Dedifferentiated amniotic fluid mesenchymal stem cell (primary cell): ENCODE measurements around the gene TTC7B.
"Not testable (repeated sequence)": the region's sequence is repeated elsewhere in the genome, so short reads cannot be mapped to it uniquely, and the experiment has no call there.

ENCODE experiments used
- DNase-seq: peaks from one replicate; pipeline ENCODE4 v3.0.0-alpha.2; 2016; ENCODE audit errors: extremely low spot score

TTC7B gene, protein sequence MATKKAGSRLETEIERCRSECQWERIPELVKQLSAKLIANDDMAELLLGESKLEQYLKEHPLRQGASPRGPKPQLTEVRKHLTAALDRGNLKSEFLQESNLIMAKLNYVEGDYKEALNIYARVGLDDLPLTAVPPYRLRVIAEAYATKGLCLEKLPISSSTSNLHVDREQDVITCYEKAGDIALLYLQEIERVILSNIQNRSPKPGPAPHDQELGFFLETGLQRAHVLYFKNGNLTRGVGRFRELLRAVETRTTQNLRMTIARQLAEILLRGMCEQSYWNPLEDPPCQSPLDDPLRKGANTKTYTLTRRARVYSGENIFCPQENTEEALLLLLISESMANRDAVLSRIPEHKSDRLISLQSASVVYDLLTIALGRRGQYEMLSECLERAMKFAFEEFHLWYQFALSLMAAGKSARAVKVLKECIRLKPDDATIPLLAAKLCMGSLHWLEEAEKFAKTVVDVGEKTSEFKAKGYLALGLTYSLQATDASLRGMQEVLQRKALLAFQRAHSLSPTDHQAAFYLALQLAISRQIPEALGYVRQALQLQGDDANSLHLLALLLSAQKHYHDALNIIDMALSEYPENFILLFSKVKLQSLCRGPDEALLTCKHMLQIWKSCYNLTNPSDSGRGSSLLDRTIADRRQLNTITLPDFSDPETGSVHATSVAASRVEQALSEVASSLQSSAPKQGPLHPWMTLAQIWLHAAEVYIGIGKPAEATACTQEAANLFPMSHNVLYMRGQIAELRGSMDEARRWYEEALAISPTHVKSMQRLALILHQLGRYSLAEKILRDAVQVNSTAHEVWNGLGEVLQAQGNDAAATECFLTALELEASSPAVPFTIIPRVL

DNA sequence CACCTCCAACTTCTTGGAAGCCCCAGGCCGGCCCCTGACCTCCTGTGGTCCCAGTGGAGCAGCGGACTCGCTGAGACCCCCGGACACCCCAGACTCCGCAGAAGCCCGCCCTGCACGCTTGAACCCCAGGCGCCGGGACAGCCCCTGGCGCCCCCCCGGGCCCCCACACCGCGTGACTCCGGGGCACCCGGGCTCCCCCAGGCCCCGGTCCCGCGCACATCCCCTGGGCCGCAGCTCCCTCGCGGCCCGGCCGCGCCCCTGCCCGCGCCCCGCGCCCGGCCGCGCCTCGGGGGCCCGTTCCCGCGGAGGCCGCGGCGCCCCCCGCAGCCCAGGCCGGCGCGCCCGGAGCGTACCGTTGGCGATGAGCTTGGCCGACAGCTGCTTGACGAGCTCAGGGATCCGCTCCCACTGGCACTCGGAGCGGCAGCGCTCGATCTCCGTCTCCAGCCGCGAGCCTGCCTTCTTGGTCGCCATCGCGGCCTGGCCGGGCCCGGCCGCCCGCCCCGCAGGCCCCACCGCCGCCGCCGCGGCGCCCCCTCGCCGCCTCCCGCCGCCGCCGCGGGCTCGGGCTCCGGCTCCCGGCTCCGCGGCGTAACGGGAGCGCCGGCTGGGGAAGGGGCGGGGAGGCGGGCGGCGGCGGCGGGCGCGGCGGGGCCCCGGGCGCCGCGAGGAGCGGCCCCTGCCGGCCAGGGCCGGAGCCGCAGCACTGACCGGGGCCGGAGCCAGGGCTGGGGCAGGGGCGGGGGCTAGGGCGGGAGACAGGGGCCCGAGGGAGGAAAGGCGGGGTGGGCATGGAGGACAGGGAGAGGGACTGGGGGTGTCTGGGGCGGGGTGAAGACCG is at the start of gene TTC7B:
TTC7B (minus strand) TSS at position 609 of the 841 bp plus-strand sequence; CDS start at position 474, 135 bp downstream.
- DNase-seq, result no peak

DNA sequence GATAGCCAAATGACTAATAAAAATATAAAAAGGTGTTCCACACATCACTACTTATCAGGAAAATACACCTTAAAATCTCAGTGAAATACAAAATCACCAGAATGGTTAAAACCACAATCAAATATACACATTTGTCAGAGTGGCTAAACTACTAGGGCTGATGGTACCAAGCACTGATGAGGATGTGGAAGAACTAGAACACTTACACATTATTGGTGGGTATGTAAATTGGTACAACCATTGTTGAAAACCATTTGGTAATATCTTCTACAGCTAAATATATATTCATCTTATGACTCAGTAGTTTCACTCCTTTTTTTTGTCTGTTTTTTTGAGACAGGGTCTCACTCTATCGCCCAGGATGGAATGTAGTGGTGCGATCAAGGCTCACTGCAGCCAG is 48.5 kb upstream of the TTC7B start:
- DNase-seq, result no peak

DNA sequence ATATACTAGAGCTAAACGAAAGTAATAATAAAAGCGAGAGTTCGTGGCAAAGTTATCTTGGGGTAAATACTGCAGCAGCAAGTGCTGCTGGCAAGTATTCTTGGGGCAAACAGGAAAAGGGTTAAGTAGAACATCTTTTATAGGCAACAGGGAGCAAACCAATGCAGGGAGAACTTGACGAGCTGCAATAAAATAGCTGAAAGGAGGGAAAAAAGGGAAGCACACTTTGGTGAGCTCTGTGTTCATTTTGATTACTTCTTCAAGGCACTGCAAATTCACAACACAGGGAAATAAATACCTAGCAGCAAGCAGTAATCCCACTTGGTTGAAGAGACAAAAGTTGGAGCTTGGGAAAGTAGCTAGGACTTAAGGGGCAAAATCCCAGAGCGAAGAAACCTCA is 42.3 kb upstream of the TTC7B start:
- no peak for DNase-seq

DNA sequence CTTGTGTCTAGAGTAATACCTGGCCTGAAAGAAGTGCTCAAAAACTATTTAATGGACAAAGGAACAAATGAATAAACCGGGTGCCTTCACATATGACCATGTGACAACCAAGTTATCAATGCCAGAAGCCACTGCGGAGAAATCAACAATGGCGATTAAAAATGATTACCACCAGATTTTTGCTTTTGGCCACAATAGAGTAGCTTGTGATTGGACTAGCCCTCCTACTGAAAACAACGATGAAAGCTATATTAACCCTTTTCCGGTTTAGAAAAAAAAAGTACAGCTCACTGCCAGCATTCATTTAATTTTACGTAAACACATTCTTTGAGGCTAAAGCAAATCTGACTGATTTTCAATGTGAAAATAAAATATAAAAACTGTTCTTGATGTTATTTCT is 41.6 kb upstream of the TTC7B start:
- DNase-seq, result no peak

DNA sequence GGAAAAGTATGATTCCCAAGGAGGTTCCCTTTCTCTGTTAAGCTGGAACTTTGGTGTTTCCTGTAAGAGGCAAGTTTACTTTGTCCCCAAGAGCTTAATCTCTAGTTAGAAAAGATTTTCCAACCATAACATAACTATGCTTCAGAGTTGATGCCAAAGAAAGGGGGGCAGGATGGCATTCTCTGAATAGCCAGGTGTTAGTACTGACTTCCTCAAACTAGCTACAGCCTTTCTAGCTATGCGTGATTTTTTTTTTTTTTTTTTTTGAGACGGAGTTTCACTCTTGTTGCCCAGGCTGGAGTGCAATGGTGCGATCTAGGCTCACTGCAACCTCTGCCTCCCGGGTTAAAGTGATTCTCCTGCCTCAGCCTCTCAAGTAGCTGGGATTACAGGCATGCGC is 39.9 kb upstream of the TTC7B start:
- DNase-seq, result not testable (repeated sequence)

DNA sequence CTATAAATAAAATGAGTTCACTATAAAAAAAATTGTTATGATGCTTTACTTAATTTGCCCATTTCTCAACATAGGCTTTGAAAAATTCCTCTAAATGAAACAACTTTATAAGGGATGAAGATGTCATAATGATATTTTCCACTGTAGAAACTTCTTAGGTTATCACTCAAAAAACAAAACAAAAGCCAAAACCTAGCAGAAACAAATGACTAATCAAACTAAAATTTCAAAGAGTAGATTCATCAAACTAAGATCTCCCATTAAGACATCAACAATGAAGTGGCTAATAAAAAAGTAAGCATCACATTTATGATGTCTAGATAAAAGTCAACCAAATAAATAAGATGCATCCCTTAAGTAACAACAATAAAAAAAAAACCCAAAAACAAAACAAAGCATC is 36.9 kb upstream of the TTC7B start:
- no peak for DNase-seq

DNA sequence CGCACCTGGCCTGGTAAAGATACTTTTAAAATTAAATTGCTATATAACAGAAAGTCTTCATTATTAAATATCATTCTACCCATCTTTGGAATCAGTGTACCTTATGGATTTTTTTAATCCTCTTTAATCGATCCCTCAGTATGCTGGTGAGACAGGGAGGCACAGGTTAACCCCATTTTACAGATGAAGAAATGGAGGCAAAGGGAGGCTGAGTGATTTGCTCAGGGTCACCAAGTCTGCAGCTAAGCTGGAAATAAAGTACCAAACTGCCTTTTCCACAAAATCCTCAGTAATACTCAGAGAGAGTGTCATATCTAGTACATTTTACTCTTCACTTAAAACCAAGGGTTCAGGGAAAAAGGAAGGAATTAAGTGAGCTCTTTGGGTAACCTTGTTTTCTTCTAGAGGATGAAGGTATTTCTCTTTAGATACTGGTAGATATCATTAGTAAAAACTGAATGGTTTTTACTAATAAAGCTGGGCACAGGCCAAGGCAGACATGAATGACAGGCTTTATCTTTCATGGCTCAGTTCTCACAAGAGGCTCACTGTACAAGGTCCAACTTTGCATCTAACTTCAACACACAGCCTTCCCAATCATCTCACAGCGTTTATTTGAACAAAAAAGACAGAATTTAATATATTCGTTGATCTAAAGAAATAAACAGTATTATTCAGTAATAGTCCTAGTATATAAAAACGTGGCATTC is 35.3 kb upstream of the TTC7B start:
- DNase-seq, result no peak

DNA sequence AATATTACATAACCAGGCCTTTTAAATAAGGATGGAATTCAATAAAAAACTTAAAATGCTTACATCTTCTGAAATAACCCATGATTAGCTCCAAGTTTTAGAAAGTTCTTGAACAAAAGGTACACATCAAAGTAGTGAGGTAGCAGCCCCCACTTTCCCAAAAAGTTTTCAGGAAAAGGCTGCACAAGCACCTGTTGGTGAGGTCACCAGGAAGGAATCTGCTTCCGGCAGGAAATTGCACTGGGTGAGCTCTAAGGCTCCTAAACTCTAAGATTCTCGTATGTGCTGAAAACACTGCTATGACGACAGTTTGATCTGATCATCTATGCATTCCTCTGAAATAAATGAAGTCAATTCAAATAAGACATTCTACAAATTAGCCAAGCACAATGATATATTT is 34.3 kb upstream of the TTC7B start:
- DNase-seq, result no peak

DNA sequence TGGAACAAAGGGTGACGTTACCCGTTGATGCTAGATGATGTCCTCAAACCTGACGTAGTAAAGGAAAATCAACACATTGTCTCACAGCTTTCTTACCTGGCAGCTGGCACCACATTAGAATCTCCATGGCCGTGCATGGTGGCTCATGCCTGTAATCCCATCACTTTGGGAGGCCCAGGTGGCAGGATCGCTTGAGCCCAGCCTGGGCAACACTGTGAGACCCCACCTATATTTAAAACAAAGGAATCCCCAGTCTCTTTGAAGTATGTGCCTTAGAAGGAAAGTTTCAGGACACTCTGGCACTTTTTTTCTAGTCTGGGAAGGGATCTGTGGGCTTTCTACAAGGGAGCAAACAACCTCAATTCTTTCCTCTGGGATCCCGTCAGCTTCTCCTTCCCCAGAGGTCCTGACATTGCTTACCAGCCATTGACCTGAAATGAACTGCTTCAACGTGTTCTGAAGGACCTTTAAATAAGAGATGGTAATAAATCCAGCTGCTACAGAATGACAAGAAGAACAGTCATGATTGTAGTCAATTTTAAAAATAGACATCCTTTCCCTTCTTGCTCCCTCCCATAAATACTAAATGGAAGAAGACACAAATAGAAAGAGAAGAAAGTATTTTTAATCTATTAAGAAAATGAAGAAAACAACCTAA is 33.7 kb upstream of the TTC7B start:
- DNase-seq, result no peak

DNA sequence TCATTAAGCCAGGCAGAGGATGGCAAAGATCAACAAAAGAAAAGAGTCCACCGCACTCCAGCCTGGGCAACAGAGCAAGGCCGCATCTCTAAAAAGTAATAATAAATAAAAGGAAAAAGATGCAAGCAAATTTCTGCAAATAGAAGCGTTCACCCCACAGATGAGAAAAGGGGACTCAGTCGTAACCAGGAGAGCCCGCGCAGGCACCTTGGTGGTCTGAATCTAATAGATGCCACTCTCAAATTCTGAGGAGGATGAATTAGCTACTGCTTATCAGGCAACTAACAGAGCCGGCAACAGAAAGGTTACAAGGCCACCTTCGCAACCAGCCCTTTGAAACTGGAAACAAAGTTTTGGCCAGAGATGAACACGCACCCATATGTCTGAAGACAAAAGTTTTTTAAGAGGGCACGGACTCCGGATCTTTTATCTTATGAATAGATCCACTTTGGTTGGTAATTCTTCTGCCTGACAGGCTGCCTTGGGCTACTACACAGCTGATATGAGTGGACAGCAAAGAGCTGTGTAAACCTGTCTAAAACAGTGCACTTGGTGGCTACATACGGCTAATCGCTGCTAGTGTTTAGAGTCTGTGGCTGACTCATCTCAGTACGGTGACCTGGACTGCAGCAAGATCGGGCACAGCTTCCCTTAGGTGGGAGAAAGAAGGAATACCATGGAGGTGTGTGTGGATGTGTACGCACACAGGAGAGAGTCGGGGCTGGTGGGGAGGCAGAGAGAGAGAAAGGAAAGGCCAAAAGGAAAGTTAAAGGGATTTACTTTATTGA is 32.9 kb upstream of the TTC7B start:
- no peak for DNase-seq

DNA sequence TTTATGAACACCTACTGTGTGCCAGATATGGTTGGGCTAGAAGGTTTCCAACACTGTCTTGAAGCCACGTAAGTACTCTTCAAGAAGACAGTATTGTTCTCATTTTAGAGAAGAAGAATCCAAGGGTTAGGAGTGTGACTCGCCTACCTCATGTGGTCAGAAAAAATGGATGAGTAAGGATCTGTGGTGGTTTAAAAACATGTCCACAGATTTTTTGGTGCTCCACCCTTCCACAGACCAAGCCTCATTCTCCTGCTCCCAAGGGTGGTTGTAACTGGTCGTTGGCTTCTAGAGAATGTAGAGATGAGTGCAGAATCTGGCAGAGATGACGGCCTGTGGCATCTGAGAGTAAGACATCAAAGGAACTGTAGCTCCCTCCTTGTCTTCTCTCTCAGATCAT is 30.3 kb upstream of the TTC7B start:
- DNase-seq, result no peak

DNA sequence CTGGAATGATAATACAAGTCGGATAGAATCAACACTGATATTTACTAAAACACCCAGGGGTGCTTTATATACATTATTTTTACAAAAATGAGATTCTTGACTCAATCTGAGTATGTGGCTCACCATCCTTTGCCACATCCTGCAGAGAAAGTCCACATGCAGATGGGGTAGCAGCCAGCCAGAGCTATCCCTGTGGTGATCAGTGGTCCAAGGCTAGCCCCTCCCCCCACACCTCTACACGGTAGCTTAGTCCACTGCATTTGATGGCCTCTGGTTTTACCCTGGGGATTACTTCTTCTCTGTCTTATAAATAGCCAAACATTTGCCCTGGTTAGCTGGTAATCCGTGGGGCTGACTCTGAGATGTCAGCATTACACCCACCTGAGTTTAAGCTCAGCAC is 28.1 kb upstream of the TTC7B start:
- DNase-seq, result no peak

DNA sequence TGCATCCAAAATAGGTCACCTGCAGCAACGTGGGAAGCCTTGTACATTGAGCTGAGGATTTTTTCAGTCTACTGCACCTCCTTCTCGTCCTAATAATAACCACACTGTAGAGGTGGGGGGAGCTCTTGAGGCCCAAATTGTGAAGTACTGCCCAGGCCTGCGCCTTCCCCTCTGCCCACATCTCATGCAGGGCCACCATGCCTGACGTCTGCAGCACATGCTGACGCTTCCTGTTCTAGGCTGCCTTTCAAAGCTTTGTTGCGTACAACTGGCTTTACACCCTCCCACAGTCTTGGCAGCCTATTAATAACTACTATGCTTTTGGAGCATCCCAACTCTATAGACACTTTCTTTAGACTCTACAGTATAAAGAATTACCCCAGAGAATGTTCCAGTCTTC is 26.5 kb upstream of the TTC7B start:
- DNase-seq, result no peak

DNA sequence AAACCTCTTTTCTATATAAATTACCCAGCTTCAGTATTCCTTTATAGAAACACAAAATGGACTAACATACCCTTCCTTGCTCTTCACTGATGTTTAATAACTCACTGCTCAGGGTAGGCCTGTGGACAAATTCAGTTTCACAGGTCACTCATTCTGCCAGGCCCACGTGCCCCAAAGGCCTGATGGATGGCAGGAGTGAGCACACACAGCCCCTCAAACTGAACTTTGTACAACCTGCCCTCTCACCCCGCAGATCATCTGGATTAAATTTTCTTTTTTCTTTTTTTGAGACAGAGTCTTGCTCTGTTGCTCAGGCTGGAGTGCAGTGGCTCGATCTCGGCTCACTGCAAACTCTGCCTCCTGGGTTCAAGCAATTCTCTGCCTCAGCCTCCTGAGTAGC is 24.4 kb upstream of the TTC7B start:
- DNase-seq, result not testable (repeated sequence)

DNA sequence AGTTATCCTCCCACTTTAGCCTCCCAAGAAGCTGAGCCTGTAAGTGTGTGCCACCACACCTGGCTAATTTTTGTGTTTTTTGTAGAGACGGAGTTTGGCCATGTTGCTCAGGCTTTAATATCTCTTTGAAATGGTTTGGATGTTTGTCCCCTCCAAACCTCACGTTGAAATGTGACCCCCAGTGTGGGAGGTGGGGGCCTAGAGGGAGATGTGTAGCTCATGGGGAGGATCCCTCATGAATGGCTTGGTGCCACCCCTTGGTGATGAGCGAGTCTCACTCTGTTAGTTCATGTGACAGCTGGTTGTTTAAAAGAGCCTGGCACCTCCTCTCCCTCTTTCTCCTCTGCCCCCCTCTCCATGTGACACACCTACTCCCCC is 23.6 kb upstream of the TTC7B start:
- no peak for DNase-seq

DNA sequence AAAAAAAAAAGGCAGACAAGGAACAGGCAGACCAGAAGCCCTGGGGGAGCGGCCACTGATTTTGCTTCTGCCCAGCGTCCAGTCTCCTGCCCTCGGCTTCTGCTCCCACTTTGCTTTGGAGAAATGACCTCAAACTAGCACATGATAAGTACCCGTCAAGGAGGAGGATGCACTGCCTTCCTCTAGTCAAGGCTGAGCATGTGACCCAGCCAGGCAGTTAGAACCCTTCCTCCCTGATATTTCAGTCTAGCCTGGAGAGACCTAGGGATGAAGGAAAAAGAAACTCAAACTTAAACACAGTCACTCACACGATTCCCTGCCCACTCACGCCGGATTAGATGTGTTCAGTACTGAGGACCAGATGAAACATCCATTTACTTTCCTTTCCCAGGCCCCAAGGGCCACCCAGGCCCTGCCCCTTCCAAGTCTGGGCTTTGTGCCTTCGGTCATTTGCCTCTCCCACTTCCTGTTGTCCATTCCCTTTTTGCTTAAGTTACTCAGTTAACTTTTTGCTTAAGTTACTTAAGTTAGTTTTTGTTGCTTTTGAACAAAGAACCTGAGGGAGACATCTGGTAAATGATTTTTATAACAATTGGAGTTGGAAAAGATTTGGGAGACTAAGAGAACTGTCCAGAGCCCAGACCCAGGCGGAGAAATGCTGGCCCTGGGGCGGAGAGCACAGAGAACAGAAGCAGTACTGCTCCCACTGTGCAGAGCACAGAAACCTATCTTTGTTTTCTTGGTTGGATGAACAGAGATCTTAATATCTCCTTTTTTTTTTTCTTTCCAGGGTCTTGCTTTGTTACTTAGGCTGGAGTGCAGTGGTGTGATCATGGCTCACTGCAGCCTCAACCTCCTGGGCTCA is 23.0 kb upstream of the TTC7B start:
- DNase-seq, result no peak

DNA sequence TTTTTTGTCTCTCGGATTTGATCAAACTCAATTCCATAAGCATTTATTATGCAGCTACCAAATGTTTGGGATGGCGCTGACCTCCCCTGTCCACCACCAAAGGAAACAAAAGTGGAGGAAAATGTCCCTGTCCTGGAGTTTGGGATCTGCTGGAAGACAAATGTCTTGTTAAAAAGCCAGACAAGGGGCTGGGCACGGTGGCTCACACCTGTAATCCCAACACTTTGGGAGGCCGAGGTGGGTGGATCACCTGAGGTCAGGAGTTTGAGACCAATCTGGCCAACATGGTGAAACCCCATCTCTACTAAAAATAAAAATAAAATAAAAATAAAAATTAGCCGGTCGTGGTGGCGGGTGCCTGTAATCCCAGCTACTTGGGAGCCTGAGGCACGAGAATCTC is 22.3 kb upstream of the TTC7B start:
- DNase-seq, result not testable (repeated sequence)

DNA sequence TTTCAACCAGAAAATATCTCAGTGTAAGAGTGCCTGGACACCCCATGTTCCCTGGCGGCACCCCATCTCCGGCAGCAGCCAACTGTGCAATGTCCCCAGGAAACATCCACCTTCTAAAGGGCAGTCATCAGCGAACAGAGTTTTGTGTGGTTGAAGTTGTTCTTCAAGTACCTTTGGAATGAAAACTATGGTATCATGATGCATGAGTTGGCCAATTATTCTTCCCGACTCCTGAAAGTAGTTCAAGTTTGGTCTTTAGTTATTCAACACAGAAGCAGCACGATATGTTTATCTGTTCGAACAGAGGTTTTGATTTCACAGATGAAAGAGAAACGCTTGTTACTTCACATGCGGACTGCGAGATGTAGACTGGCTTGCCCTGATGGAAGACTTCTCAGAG is 21.1 kb upstream of the TTC7B start:
- no peak for DNase-seq

DNA sequence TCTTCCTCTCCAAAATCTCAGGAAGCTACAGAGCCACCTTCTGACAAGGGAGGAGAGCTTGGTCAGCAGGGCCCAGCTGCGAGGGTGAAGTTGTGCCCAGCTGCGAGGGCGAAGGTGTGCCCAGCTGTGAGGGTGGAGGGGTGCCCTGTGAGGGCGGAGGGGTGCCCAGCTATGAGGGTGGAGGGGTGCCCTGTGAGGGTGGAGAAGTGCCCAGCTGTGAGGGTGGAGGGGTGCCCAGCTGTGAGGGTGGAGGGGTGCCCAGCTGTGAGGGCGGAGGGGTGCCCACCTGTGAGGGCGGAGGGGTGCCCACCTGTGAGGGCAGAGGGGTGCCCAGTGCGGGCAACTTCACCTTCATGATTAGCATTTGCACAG is 20.4 kb upstream of the TTC7B start:
- DNase-seq, result no peak
